HUES6 (cell line): ENCODE data around the gene ETFB.

Source experiments
- H3K27ac ChIP-seq: 2 replicates; pipeline ENCODE4 v1.7.0; 2013; ENCODE audit warnings: low read depth, mild to moderate bottlenecking, low read length, inconsistent platforms
- H3K27me3 ChIP-seq: 2 replicates; pipeline ENCODE4 v1.6.1; 2013; ENCODE audit warnings: low read length; ENCODE audit not compliant: control insufficient read depth, insufficient read depth
- H3K36me3 ChIP-seq: 2 replicates; pipeline ENCODE4 v1.6.1; 2013; ENCODE audit warnings: low read length; ENCODE audit not compliant: control insufficient read depth, insufficient read depth
- H3K4me1 ChIP-seq: 2 replicates; pipeline ENCODE4 v1.6.1; 2013; ENCODE audit warnings: low read length; ENCODE audit not compliant: control insufficient read depth, insufficient read depth
- H3K4me3 ChIP-seq: 2 replicates; pipeline ENCODE4 v1.5.1; 2013; ENCODE audit warnings: low read depth, low read length
- H3K9ac ChIP-seq: one replicate; pipeline ENCODE4 v1.6.1; 2013; ENCODE audit warnings: mild to moderate bottlenecking, low read length
- H3K9me3 ChIP-seq: 2 replicates; pipeline ENCODE4 v1.6.1; 2013; ENCODE audit warnings: low read depth, low read length; ENCODE audit not compliant: control insufficient read depth, insufficient read depth

ETFB gene

DNA sequence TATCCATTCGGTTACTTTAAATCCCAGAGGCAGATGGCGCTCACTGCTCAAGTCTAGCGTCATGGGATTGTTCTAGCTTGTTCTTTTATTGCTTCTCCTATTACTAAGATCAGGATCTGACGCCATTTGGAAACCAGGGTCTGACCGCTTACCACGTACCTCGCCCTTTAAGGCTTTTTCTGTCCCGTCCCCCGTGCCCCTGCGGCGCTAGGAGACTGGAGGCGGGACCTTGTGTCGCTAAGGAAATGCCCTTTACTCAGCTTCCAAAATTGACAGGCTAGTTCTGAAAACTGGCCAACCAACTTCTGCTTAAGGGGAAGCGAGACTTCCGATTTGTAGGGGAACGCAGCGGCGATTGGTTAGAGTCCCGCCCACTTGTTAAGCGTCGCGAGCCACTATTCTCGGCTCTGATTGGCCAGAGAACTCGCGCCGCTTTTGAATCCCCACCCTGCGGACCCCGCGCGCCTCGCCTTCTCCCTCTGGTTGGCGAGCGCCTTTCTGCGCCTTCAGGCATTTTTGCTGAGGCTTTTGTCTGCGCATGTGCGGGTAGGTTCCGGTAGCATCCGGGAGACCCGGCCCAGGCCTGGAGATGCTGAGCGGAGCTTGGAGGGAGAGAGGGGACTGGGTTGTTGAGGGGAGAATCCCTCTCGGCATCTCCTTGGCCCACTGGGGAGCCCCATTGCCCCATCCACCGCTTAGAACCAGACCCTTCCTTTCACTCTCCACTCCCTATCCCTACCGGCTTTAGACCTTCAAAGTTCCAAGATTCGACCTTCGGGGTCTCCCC lies 28.1 kb upstream of the ETFB start:
- H3K27ac ChIP-seq = peak overlapping the region; percentile 80
- no peaks in the 10 kb centered on the region for H3K36me3 ChIP-seq
- peak overlapping the region; percentile 61 for H3K4me3 ChIP-seq
- H3K9me3 ChIP-seq = no peaks in the 10 kb centered on the region
- H3K27me3 ChIP-seq = no peaks in the 10 kb centered on the region
- peak overlapping the region; percentile 71 for H3K9ac ChIP-seq
- peaks cover 20% of the 10 kb centered on the region; the same call in 1 of the 2 replicates for H3K4me1 ChIP-seq

DNA sequence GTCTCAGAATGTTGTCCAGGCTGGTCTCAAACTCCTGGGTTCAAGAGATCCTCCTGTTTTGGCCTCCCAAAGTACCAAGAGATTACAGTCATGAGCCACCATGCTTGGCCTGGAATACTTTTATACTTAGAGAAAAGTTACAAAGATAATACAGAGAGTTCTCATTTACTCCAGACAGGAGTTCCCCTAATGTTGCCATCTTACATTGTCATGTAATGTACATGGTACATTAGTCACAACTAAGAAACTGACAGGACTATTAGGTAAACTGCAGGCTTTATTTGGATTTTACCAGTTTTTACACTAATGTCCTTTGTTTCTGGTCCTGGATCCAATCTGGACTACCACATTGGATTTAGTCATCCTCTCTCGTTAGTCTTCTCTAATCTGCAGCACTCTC lies 26.5 kb upstream of the ETFB start:
- H3K36me3 ChIP-seq = no peaks in the 10 kb centered on the region
- H3K27me3 ChIP-seq = no peaks in the 10 kb centered on the region
- no peak overlapping the region for H3K9ac ChIP-seq
- H3K27ac ChIP-seq = no peak overlapping the region
- H3K9me3 ChIP-seq = no peaks in the 10 kb centered on the region
- H3K4me1 ChIP-seq = peaks cover 20% of the 10 kb centered on the region; the same call in 1 of the 2 replicates
- no peak overlapping the region for H3K4me3 ChIP-seq

DNA sequence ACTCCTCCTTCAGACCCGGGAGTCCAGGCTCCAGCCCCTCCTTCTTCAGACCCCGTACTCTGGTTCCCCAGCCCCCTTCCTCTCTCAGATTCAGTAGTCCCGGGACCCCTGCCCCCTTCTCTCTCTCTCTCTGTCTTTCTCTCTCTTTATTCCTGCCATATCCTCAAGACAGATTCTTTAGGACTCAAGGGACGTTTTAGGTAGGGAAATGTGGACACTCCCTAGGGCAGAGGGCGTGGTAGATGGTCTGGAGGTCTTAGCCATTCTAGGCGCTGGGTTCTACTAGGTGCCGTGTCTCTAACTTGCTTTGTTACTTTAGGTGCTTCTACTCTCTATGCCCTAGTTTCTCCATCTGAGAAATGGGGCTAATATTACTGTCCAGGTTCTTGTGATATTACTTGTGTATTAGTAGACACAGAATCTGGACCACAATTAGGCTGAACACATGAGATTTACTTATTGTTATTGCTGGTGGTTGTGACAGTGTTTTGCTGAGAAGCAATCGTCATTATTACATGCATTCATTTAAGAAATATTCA lies 25.0 kb upstream of the ETFB start:
- H3K4me1 ChIP-seq = peaks cover 20% of the 10 kb centered on the region; the same call in 1 of the 2 replicates
- H3K9me3 ChIP-seq = no peaks in the 10 kb centered on the region
- no peak overlapping the region for H3K27ac ChIP-seq
- no peak overlapping the region for H3K9ac ChIP-seq
- H3K4me3 ChIP-seq = peak overlapping the region; percentile 45
- no peaks in the 10 kb centered on the region for H3K27me3 ChIP-seq
- no peaks in the 10 kb centered on the region for H3K36me3 ChIP-seq

DNA sequence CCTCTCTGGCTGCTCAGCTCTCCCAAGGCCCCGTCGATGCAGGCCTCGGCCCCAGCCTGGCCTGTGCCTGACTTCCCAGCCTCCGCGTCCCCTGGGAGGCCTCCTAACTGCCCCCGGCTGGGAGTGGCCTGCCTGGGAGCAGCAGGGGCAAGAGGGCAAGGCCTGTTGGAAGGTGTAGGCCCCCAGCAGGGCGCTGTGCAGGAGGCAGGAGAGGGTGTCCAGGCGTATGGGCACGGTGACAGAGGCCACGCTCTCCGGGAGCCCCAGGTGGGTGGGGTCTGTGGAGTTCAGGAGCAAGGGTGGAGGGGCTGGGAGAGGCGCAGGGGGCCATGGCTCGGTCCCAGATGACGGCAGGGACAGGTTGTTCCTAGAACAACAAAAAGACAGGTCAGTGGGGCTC lies 23.0 kb upstream of the ETFB start:
- no peak overlapping the region for H3K4me3 ChIP-seq
- H3K27ac ChIP-seq = no peak overlapping the region
- H3K4me1 ChIP-seq = peaks cover 13% of the 10 kb centered on the region; the same call in 1 of the 2 replicates
- H3K36me3 ChIP-seq = no peaks in the 10 kb centered on the region
- H3K27me3 ChIP-seq = no peaks in the 10 kb centered on the region
- H3K9me3 ChIP-seq = no peaks in the 10 kb centered on the region
- H3K9ac ChIP-seq = no peak overlapping the region

DNA sequence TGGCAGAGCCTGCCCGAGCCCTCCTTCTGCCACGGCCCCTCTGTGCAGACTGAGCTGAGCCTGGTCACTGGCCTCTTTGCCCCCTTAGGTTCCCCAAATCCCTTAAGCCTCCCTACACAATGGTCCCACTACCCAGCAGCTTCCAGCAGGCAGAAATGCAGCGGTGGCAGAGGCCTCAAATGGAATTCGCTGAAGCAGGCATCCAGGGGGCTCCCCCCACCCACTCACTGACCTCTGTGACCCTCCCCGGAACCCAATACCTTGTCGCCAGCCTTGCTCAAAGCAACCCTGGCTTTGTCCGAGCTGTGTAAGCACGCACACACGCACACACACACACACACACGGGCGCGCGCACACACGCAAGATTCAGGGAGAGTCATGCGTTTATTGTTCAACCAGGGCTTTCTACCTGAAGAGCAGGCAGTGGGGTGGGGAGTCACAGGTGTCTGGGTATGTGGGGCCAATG lies 21.8 kb upstream of the ETFB start, which contains the start of gene LIM2:
Gene LIM2 (minus strand): TSS at position 51 of the 466 bp plus-strand sequence. CDS start 531 bp downstream, outside the sequence.
- Histone ChIP-seq H3K4me1 (peaks cover 9% of the 10 kb centered on the region; the same call in 1 of the 2 replicates), H3K27ac (no peak within 1 kb of the TSS), H3K4me3 (no peak within 1 kb of the TSS), H3K9me3 (no peaks in the 10 kb centered on the region), H3K36me3 (no peaks in the 10 kb centered on the region), H3K27me3 (no peaks in the 10 kb centered on the region), H3K9ac (no peak within 1 kb of the TSS)

DNA sequence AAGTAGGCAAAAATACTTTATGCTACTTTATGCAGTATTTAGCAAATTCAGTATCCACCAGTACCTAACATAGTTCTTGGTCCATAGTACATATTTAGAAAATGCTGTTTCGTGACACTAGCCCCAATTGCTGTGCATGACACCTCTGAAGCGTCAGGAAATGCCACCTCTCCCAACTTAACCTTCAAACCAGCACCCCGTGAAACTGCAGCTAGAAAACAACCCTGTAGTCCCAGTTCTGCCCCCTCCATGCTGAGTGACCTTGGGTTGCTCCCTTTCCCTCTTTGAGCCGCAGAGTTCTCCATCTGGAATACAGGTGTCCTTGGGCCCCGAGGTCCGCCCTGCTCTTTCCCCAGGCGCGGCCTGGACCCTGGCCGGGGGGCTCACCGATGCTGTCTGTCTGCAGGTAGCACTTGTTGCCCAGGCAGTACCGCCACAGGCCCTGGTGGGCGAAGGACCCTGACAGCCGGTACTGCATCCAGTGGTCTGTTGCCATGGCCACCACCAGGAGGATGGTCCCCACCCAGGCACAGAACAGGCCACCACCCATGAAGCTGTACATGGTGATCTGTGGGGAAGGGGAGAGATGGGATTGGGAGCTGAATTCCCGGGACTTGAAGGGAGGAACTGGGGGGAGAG lies 20.8 kb upstream of the ETFB start:
- H3K36me3 ChIP-seq = no peaks in the 10 kb centered on the region
- H3K4me3 ChIP-seq = no peak overlapping the region
- 0 out of 2 replicates have a peak, but pooled peaks cover 2% of the 10 kb centered on the region for H3K9me3 ChIP-seq
- no peak overlapping the region for H3K27ac ChIP-seq
- H3K4me1 ChIP-seq = peaks cover 9% of the 10 kb centered on the region; the same call in 1 of the 2 replicates
- H3K27me3 ChIP-seq = no peaks in the 10 kb centered on the region
- no peak overlapping the region for H3K9ac ChIP-seq

DNA sequence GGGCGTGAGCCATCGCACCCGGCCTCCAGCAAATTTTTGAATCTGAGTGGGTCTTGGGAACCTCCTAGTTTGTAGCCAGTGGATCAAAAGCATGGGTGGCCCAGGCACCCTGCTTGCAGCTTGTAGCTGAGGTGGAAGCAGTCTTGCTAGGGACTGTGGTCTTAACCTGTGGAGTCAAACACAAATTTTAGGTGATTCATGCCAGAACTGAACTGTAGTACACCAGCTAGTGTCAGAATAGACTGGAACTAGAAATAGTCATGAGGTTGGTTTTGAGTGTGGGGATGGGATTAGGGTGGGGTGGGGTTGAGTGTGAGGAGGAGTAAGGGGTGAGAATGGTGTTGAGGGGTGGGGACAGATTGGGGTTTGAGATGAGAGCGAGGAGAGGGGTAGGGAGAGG lies 15.8 kb upstream of the ETFB start:
- H3K27ac ChIP-seq = no peak overlapping the region

DNA sequence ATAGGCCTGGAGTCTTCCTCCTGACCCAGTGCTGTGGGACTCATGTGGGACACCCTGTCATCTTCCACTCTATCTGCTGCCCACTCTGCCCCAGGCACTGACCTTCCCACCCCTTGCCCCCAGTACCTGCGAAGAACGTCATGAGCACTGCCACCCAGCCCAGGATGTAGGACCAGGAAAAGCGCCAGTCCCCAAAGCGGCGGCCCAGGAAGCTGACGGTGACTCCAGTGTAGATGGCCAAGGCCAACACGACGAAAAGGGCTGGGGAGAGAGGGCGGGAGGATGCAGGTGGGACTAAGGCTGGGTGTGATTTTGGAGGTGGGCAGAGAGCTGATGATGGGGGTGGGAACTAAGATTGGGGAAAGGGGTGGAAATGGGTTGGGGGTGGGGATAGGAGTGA lies 14.2 kb upstream of the ETFB start:
- Histone ChIP-seq H3K27ac (no peak overlapping the region; the same call in 1 of the 2 replicates), H3K4me1 (no peaks in the 10 kb centered on the region), H3K27me3 (no peaks in the 10 kb centered on the region), H3K4me3 (no peak overlapping the region), H3K9ac (no peak overlapping the region), H3K9me3 (peaks cover 11% of the 10 kb centered on the region), H3K36me3 (no peaks in the 10 kb centered on the region)

More for the DNA sequence above, 15.8 kb upstream of the ETFB start:
- H3K27me3 ChIP-seq = no peaks in the 10 kb centered on the region
- H3K4me3 ChIP-seq = no peak overlapping the region
- H3K9ac ChIP-seq = no peak overlapping the region
- no peaks in the 10 kb centered on the region for H3K36me3 ChIP-seq
- H3K4me1 ChIP-seq = no peaks in the 10 kb centered on the region
- peaks cover 11% of the 10 kb centered on the region for H3K9me3 ChIP-seq

DNA sequence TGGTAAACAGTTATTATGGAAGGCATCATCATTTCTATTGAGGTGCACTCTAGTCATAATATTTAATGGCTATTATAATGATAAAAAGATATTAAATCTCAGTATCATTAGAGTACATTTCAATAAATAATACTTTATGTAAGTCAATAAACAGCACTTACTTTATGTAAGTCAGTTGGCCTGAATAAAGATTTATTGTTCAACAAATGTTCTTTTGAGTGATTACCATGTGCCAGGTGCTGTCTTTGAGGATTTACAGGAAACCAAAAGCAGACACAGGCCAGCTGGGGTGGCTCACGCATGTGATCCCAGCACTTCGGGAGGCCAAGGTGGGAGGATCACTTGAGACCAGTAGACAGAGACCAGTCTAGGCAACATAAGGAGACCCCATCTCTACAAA lies 11.2 kb upstream of the ETFB start:
- no peak overlapping the region for H3K4me3 ChIP-seq
- peaks cover 10% of the 10 kb centered on the region for H3K9me3 ChIP-seq
- no peaks in the 10 kb centered on the region; the same call in 1 of the 2 replicates for H3K4me1 ChIP-seq
- H3K27me3 ChIP-seq = no peaks in the 10 kb centered on the region
- no peak overlapping the region for H3K27ac ChIP-seq
- no peaks in the 10 kb centered on the region for H3K36me3 ChIP-seq
- H3K9ac ChIP-seq = no peak overlapping the region

DNA sequence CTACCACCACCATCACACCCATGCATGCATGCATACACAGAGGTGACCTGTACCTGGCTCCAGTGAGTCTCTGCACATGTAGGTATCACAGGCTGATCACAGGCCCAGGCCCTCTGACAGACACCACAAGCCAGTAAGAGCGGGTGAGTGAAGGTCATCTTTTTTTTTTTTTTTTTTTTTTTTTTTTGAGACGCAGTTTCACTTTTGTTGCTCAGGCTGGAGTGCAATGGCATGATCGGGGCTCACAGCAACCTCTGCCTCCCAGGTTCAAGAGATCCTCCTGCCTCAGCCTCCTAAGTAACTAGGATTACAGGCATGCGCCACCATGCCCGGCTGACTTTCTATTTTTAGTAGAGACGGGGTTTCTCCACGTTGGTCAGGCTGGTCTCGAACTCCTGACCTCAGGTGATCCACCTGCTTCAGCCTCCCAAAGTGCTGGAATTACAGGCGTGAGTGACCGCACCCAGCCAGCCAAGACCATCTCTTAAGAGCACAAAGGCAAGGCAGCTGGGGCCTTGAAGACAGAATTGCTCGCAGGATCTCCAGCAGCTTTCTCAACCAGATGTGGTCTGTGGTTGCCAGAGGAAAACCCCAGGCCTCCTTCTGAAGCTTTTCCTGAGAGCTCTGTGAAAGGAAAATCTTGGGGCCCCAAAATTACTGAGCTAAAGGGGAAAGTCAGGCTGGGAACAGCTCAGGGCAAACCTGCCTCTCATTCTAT lies 9.5 kb upstream of the ETFB start:
- no peaks in the 10 kb centered on the region for H3K36me3 ChIP-seq
- H3K9ac ChIP-seq = no peak overlapping the region
- H3K9me3 ChIP-seq = no peaks in the 10 kb centered on the region
- H3K4me3 ChIP-seq = no peak overlapping the region
- H3K4me1 ChIP-seq = no peaks in the 10 kb centered on the region; the same call in 1 of the 2 replicates
- no peak overlapping the region for H3K27ac ChIP-seq
- 0 out of 2 replicates have a peak, but pooled peaks cover 3% of the 10 kb centered on the region for H3K27me3 ChIP-seq
